Progenitor cell of endocrine pancreas (in vitro differentiated cells): ENCODE data around the gene MADD. TPM values are rescaled to one million over a fixed set of nuclear protein-coding genes. Genes with fewer than 3 reads are reported as not detected.

ENCODE experiments used
- DNase-seq: peaks from one replicate; pipeline ENCODE4 v3.0.0; 2021; ENCODE audit warnings: low spot score; ENCODE audit not compliant: unreplicated experiment
- H3K27ac Mint-ChIP-seq: 2 replicates; pipeline ENCODE4 v1.8.0; 2021; ENCODE audit warnings: mild to moderate bottlenecking, moderate library complexity, mixed read lengths
- H3K27me3 Mint-ChIP-seq: 2 replicates; pipeline ENCODE4 v1.8.0; 2021; ENCODE audit warnings: mixed read lengths
- H3K36me3 Mint-ChIP-seq: 2 replicates; pipeline ENCODE4 v1.8.0; 2022; ENCODE audit warnings: mixed read lengths; ENCODE audit not compliant: insufficient read depth
- H3K4me1 Mint-ChIP-seq: 2 replicates; pipeline ENCODE4 v1.8.0; 2021; ENCODE audit warnings: low read depth, mixed read lengths
- H3K4me3 Mint-ChIP-seq: 2 replicates; pipeline ENCODE4 v1.8.0; 2021; ENCODE audit warnings: low read depth, mild to moderate bottlenecking, moderate library complexity, mixed read lengths
- H3K9me3 Mint-ChIP-seq: 2 replicates; pipeline ENCODE4 v1.8.0; 2021; ENCODE audit warnings: low read depth, mixed read lengths
- total RNA-seq: library from RNA; stranded (reverse); gene quantifications from 2 replicates; pipeline ENCODE4 v1.2.1, GENCODE V29; 2021
- TF ChIP-seq, protein P1 (sequence below): fragments of 200-600 bp; sonication (generic); IDR thresholded peaks from one replicate; pipeline ENCODE4 v1.5.0; 2021; ENCODE audit warnings: antibody characterized with exemption, mild to moderate bottlenecking; ENCODE audit not compliant: unreplicated experiment

Gene MADD
- total RNA-seq, 1 donor from 2014 or later, result 66.5 TPM

DNA sequence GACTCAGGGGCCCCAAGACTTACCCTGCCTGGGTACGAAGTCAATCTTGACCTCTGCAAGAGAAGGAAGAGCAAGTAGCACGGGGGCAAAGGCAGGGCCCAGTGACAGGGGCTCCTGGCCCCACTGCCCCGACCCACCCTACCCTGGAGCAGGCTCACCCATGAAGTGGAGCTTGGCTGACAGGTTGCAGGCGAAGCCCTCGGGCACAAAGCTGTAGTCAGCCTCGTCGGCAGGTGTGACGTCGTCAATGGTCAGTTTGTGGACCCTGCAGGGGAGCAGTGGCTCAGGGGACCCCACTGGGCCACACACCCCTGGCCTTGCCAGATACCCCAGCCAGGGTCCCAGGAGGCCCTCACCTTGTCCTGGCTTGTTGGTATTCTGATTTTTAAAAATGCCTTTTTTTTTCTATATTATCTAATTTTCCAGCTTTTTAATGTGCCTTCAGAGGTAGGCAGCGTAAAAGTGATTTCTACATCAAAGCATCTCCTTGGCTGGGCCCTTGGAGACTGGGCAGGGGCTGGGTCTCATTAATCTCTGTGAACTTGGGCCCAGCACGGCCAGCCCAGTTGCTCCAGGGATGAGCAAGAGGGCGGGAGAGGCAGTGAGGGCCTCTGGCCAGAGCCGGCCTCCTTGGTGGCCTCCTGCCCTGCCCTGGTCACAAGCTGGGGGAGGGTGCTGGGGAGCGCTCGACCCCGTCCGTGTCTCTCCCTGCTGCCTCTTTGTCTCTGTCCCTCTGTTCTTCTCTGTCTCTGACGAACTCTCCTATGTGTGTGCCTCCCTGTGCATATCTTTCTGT, 71.2 kb downstream of the MADD start:
- DNase-seq, result no peak
- Mint-ChIP-seq H3K36me3 (no peaks in the 10 kb centered on the region), H3K27me3 (peaks cover 4% of the 10 kb centered on the region), H3K9me3 (no peaks in the 10 kb centered on the region), H3K27ac (no peak overlapping the region), H3K4me3 (no peak overlapping the region), H3K4me1 (peaks cover 1% of the 10 kb centered on the region)
- TF ChIP-seq, protein P1, sequence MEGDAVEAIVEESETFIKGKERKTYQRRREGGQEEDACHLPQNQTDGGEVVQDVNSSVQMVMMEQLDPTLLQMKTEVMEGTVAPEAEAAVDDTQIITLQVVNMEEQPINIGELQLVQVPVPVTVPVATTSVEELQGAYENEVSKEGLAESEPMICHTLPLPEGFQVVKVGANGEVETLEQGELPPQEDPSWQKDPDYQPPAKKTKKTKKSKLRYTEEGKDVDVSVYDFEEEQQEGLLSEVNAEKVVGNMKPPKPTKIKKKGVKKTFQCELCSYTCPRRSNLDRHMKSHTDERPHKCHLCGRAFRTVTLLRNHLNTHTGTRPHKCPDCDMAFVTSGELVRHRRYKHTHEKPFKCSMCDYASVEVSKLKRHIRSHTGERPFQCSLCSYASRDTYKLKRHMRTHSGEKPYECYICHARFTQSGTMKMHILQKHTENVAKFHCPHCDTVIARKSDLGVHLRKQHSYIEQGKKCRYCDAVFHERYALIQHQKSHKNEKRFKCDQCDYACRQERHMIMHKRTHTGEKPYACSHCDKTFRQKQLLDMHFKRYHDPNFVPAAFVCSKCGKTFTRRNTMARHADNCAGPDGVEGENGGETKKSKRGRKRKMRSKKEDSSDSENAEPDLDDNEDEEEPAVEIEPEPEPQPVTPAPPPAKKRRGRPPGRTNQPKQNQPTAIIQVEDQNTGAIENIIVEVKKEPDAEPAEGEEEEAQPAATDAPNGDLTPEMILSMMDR, result no peak

- Mint-ChIP-seq H3K36me3 (no peaks in the 10 kb centered on the region), H3K27me3 (peaks cover 4% of the 10 kb centered on the region), H3K4me1 (peaks cover 1% of the 10 kb centered on the region), H3K9me3 (no peaks in the 10 kb centered on the region), H3K27ac (no peak overlapping the region), H3K4me3 (no peak overlapping the region)
- TF ChIP-seq, protein P1, result no peak
- DNase-seq, result no peak
Measured at GRCh38 chr11:47342036-47342803, 72.3 kb downstream of the MADD start.

DNA sequence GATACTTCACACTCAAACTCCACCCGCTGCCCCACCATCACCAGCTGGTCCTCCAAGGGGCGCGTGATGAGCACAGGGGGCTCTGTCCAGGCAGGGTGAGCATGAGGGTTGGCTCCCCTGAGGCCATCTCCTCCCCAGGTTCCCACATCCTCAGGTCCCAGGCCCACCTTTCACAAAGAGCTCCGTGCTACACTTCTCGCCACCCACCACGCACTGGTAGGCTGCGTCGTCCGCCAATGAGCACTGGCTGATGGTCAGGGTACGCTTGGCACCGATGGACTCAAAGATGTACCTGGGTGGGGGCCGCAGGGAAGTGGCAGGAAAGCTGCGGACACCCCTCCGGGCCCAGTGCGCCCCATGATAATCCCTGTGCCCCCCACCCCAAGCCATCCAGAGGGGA, 72.9 kb downstream of the MADD start:
- H3K36me3 Mint-ChIP-seq, result no peaks in the 10 kb centered on the region

DNA sequence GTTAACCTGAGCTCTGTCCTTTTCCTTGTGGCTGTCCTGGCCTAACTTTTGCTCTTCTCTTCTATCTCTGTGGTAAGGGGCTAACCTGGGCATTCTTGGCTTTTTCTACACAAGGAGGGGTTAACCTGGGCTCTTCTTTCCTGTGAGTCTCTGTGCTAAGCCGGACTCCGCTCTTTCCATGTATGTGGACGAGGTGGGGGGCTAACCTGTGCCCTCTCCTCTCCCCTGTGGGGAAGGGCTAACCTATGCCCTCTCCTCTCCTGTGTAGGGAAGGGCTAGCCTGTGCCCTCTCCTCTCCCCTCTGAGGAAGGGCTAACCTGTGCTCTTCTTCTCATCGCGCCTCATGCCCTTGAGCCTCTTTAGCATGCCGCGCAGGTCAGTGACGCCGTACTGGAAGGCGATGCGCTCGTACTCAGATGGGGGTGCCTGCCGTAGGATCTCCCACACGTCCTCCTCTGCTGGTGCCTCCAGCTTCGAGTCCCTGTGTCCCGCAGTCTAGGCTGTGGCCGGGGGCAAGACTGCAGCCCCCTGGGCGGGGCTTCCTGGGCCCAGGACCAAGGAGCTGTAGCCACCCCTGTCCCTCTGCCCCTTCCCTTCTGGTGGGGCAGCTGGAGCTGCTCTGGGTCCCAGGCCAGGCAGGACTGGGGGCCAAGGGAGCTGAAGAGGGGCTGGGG, 76.1 kb downstream of the MADD start:
- Mint-ChIP-seq H3K9me3 (no peaks in the 10 kb centered on the region), H3K27ac (peak overlapping the region; percentile 12), H3K27me3 (peaks cover 4% of the 10 kb centered on the region), H3K4me3 (no peak overlapping the region), H3K36me3 (no peaks in the 10 kb centered on the region), H3K4me1 (peaks cover 1% of the 10 kb centered on the region)
- TF ChIP-seq, protein P1, result no peak
- no peak for DNase-seq

More for the DNA sequence above, 72.9 kb downstream of the MADD start:
- TF ChIP-seq, protein P1, result no peak
- Mint-ChIP-seq H3K27me3 (peaks cover 4% of the 10 kb centered on the region), H3K4me1 (peaks cover 1% of the 10 kb centered on the region), H3K4me3 (no peak overlapping the region), H3K9me3 (no peaks in the 10 kb centered on the region), H3K27ac (no peak overlapping the region)
- no peak for DNase-seq

GRCh38 chr11:47347137-47347536, 77.2 kb downstream of the MADD start:
- Mint-ChIP-seq H3K27ac (no peak overlapping the region), H3K4me3 (no peak overlapping the region), H3K27me3 (no peaks in the 10 kb centered on the region), H3K36me3 (no peaks in the 10 kb centered on the region), H3K4me1 (peaks cover 1% of the 10 kb centered on the region), H3K9me3 (no peaks in the 10 kb centered on the region)
- TF ChIP-seq, protein P1, result no peak
- DNase-seq, result no peak
